Measurements from ENCODE around the gene PODXL. TPM values are rescaled to one million over a fixed set of nuclear protein-coding genes. Genes with fewer than 3 reads are reported as not detected.

PODXL gene
- total RNA-seq, 1 experiment from 2014 or later = 37.5 TPM

- TF ChIP-seq POLR2AphosphoS5 (IDR thresholded peaks at IDR 0.05; ENCODE audit: low read depth, low read length) = no peak
Observed at GRCh38 chr7:131487217-131487616, 69.2 kb downstream of the PODXL start (continued).

- H3K9me3 ChIP-seq (ENCODE audit: control insufficient read depth in 1 of 2, insufficient read depth in 1 of 2, low read depth in 1 of 2, low read length in 2 of 2) = no peaks in the 10 kb centered on the region
- DNase-seq (ENCODE audit: low read depth, low spot score) = no peak
- H3K4me3 ChIP-seq (replicated peaks in 1 of 2; ENCODE audit: low read depth in 1 of 2, low read length in 2 of 2) = no peak overlapping the region
- POLR2A ChIA-PET = no interaction called here
- no peak overlapping the region for H2AFZ ChIP-seq (ENCODE audit: low read depth, low read length, poor library complexity, severe bottlenecking)
- H3K27me3 ChIP-seq (ENCODE audit: insufficient read depth, low read length) = no peaks in the 10 kb centered on the region
- H3K4me2 ChIP-seq (ENCODE audit: low read length) = no peak overlapping the region
- BruUV-seq (replicated peaks) = no TSS peak
- no peaks in the 10 kb centered on the region for H3K9me2 ChIP-seq (ENCODE audit: insufficient read depth)
- no peak for ATAC-seq
- no peaks in the 10 kb centered on the region for H3K79me2 ChIP-seq (ENCODE audit: insufficient read depth, low read length)
- H3K36me3 ChIP-seq (ENCODE audit: control insufficient read depth in 1 of 2, insufficient read depth in 2 of 2, low read length in 2 of 2) = no peaks in the 10 kb centered on the region; a peak in 1 of 4 replicates
- CTCF ChIA-PET = no interaction called here
- no peak for TF ChIP-seq CEBPB (IDR thresholded peaks at IDR 0.05; ENCODE audit: low read depth)
- TF ChIP-seq EGR1 (IDR thresholded peaks at IDR 0.05; ENCODE audit: low read depth) = no peak
- no peak for TF ChIP-seq ELF1 (IDR thresholded peaks at IDR 0.05; ENCODE audit: borderline replicate concordance, low read depth)
- no peak for TF ChIP-seq POLR2A (IDR thresholded peaks at IDR 0.05; ENCODE audit: borderline replicate concordance, extremely low read depth, insufficient read depth, insufficient read length)
- H3K9ac ChIP-seq (ENCODE audit: low read length) = no peak overlapping the region
- RAD21 ChIA-PET (ENCODE audit: low non-redundant PET in 1 of 2, low total read pairs in 2 of 2, uncharacterized antibody in 2 of 2, unreplicated experiment in 2 of 2) = no interaction called here
- H3K4me1 ChIP-seq (ENCODE audit: control insufficient read depth in 1 of 2, insufficient read depth in 2 of 2, low read length in 2 of 2) = no peaks in the 10 kb centered on the region
- intact Hi-C loops (cut with micrococcal nuclease) = no loop called here
- H3K27ac ChIP-seq (ENCODE audit: low read depth, low read length) = no peak overlapping the region
- no peaks in the 10 kb centered on the region for H4K20me1 ChIP-seq (ENCODE audit: insufficient read depth)
Observed at GRCh38 chr7:131486346-131486745, 70.1 kb downstream of the PODXL start.

- intact Hi-C loops (cut with micrococcal nuclease) = no loop called here
- H4K20me1 ChIP-seq (ENCODE audit: insufficient read depth) = no peaks in the 10 kb centered on the region
- no peak for TF ChIP-seq ZBTB33 (IDR thresholded peaks at IDR 0.05; ENCODE audit: extremely low read depth, insufficient replicate concordance, low read length)
- TF ChIP-seq CEBPB (IDR thresholded peaks at IDR 0.05; ENCODE audit: low read depth) = no peak
- TF ChIP-seq ZFX (IDR thresholded peaks at IDR 0.05) = no peak
- no peak for TF ChIP-seq RAD21 (IDR thresholded peaks at IDR 0.05; ENCODE audit: low read depth)
- TF ChIP-seq YY1 (IDR thresholded peaks at IDR 0.05; ENCODE audit: extremely low read depth, insufficient replicate concordance, low read depth, low read length) = no peak
- TF ChIP-seq REST (IDR thresholded peaks at IDR 0.05; ENCODE audit: low read depth) = no peak
- no peak for TF ChIP-seq CTCF (IDR thresholded peaks at IDR 0.05 in 2 of 3, conservative IDR thresholded peaks at IDR 0.05 in 1 of 3; ENCODE audit: borderline replicate concordance in 1 of 3, insufficient read depth in 1 of 3, low read depth in 2 of 3, low read length in 2 of 3)
Observed at GRCh38 chr7:131483586-131483985, 72.8 kb downstream of the PODXL start.

More at GRCh38 chr7:131483586-131483985, 72.8 kb downstream of the PODXL start:
- Histone ChIP-seq H3K9me2 (ENCODE audit: insufficient read depth) (no peaks in the 10 kb centered on the region), H3K4me3 (replicated peaks in 1 of 2; ENCODE audit: low read depth in 1 of 2, low read length in 2 of 2) (no peak overlapping the region), H3K27me3 (ENCODE audit: insufficient read depth, low read length) (no peaks in the 10 kb centered on the region), H3K79me2 (ENCODE audit: insufficient read depth, low read length) (no peaks in the 10 kb centered on the region), H3K4me1 (ENCODE audit: control insufficient read depth in 1 of 2, insufficient read depth in 2 of 2, low read length in 2 of 2) (no peaks in the 10 kb centered on the region), H3K9ac (ENCODE audit: low read length) (no peak overlapping the region), H3K36me3 (ENCODE audit: control insufficient read depth in 1 of 2, insufficient read depth in 2 of 2, low read length in 2 of 2) (no peaks in the 10 kb centered on the region; a peak in 2 of 4 replicates), H2AFZ (ENCODE audit: low read depth, low read length, poor library complexity, severe bottlenecking) (no peak overlapping the region), H3K27ac (ENCODE audit: low read depth, low read length) (no peak overlapping the region), H3K9me3 (ENCODE audit: control insufficient read depth in 1 of 2, insufficient read depth in 1 of 2, low read depth in 1 of 2, low read length in 2 of 2) (no peaks in the 10 kb centered on the region), H3K4me2 (ENCODE audit: low read length) (no peak overlapping the region)
- ATAC-seq (no peak), DNase-seq (ENCODE audit: low read depth, low spot score) (no peak)
- CTCF ChIA-PET = no interaction called here
- BruUV-seq (replicated peaks) = no TSS peak
- RAD21 ChIA-PET (ENCODE audit: low non-redundant PET in 1 of 2, low total read pairs in 2 of 2, uncharacterized antibody in 2 of 2, unreplicated experiment in 2 of 2) = no interaction called here
- POLR2A ChIA-PET = no interaction called here

Data from HCT116 (cell line).